Hematopoietic multipotent progenitor cell treated with erythropoietin and hydrocortisone succinate and interleukin-3 and kit ligand, for 8 days (in vitro differentiated cells): ENCODE measurements around the gene TNRC18.
"Not testable (repeated sequence)": the region's sequence is repeated elsewhere in the genome, so short reads cannot be mapped to it uniquely, and the experiment has no call there.

ENCODE experiments used
- DNase-seq: peaks from one replicate; pipeline ENCODE4 v3.0.0-alpha.2; 2015

The TNRC18 gene

DNA sequence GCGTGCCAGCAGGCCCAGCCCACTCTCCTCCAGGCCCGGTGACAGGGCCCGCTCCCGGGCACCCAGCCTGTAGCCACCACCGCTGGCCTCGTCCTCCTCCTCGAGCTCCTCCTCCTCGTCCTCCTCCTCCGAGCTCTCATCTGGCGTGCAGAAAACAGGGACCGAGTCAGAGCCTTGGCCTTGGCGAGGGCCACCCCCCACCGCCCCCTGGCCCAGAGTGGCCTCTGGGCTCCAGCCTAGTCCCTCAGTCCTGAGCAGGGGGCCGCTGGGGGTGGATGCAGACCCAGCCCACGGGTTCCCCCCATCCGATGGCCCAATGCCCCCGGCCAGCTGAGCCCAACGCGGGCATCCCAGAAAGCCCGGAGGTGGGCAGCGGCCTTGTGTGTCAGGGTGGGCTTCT, 78.0 kb downstream of the TNRC18 start:
- DNase-seq = no peak

DNA sequence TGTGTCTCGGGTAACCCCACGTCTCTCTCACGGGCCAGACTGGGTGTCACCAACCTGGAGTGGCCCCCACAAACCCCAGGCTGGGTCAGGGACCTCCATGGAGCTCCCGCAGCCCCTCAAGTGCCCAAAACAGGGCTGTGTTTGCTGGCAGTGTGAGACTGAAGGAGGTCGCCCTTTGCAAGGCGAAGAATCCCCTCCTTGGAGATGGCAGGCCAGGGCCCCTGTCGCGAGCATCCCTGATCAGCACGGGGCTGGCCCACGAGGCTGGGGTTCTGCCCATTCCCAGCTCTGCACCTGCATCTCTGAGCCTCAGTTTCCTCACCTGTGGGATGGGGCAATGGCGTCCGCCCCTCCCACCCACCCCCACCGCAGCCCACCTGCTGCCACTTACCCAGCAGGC, 78.5 kb downstream of the TNRC18 start:
- DNase-seq = no peak

DNA sequence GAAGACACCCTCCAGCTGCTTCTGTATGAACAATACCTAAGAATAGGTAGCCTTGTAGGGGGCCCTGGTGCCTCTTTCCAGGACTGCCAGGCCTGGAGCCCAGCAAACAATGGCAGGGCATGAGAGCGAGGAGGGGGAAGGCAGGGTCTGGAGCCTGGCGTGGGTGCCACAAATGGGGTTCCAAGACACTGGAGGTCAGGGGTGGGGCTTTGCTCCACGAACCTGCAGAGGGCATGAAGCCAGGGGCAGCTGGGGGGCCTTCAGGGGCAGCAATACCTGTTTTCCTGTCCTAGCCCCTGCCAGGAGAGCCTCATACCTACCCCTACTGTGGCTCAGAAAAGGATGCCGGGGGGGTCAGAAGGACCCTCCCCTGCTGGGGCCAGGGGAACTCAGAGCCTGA, 79.3 kb downstream of the TNRC18 start:
- no peak for DNase-seq

DNA sequence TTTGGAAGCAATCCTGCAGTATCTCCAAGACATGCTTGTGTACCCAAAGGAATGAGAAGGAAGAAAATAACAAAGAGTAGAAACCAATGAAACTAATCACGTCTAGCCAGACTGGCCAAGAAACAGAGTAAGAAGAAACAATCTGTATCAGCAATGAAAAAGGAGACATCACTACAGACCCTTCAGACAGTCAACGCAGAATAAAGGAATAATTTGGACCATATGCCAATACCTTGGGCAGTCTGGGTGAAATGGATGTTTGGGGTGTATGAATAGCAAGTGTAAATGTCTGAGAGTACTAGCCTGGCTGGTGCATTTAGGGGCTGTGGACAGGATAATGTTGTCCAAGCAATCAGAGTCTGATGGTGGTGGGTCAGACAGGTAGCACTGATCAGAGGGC, 79.8 kb downstream of the TNRC18 start:
- DNase-seq = no peak

DNA sequence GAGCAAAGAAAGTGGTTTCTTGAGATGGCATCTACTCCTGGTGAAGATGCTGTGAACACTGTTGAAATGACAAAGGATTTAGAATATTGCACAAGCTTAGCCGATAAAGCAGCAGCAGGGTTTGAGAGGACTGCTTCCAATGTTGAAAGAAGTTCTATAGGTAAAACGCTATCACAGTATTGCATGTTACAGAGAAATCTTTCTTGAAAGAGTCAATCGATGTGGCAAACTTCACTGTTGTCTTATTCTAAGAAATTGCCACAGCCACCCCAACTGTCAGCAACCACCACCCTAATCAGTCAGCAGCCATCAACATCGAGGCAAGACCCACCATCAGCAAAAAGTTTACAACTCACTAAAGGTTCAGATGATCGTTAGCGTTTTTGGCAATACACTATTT, 81.0 kb downstream of the TNRC18 start:
- peak; percentile 24 for DNase-seq

DNA sequence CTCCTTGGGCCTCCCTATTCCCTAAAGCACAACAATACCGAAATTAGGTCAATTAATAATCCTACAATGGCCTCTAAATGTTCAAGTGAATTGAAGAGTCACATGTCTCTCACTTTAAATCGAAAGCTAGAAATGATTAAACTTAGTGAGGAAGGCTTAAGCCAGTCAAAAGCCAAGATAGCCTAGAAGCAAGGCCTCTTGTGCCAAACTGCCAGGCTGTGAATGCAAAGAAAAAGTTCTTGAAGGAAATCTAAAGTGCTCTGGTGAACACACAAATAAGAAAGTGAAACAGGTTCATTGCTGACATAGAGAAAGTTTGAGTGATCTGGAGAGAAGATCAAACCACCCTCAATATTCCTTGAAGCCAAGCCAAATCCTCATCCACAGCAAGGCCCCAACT, 83.7 kb downstream of the TNRC18 start:
- no peak for DNase-seq

DNA sequence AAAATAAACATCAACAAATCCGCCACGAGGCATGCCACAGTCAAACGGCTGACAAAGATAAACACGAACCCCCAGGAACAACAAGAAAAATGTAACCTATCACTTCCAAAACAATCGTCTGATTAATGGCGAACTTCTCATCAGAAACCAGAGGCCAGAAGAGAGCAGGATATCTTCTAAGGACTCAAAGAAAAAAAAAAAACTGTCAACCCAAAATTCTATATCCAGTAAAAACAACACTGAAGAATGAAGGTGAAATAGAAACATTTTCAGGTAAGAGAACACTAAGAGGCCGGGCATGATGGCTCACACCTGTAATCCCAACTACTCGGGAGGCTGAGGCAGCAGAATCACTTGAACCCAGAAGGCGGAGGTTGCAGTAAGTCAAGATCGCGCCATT, 86.6 kb downstream of the TNRC18 start:
- no peak for DNase-seq

DNA sequence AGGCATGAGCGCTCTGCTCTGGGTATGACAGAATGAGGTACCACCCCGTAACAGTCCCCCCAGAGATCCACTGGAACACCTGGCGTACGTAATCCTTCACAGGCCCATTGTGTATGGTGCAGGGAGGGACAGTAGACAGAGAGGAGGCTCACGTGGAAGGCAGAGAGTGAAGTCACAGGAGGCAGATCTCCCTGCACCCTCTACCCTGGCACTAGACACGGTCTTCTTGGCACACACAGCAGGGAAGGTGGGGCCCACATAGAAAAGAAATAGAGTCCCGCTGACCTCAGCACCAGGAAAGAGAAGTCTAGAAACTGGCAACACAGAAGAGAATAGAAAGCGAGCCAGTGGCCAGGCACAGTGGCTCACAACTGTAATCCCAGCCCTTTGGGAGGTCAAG, 89.0 kb downstream of the TNRC18 start:
- DNase-seq = no peak

DNA sequence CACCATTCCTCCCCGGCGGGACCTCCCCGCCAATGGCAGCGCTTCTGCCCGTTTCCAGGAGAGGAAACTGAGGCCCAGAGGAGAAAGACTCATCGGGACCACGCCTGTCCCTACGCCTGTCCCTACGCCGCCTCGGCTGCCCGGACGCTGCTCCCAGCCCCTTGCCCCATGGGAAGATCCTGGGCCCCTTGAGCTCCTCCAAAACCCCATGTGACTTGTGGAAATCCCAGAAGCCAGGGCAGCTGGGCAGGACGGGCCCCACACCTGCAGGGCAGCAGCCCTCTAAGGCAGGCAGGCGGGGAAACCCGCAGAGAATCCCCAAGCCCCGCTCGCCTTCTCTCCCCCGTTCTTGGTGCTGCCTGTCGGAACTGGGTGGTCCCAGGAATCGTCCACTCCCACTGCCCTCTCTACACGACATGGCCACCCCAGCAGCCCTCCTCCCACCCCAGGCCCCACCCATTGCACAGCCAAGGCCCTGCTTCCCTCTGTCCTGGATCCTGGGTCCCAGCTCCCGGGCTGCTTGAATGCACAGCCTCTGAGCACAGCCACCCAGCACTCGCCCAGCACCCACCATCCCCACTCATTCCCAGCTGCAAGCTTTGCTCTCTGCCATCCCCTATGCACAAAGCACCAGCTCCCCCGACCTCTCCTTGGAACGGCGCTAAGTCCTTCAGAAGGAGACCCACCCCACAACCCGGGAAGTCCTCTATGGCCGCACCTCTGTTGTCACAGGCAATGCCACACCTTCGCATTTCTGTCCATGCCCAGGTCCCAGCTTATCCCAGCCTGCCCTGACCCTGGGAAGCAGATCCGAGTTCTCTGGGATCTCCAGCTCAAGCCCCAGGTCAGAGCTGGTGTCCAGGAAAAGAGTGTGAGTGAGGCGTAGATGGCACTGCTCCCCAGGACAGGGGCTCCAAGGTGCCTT, 90.3 kb downstream of the TNRC18 start:
- DNase-seq = no peak

DNA sequence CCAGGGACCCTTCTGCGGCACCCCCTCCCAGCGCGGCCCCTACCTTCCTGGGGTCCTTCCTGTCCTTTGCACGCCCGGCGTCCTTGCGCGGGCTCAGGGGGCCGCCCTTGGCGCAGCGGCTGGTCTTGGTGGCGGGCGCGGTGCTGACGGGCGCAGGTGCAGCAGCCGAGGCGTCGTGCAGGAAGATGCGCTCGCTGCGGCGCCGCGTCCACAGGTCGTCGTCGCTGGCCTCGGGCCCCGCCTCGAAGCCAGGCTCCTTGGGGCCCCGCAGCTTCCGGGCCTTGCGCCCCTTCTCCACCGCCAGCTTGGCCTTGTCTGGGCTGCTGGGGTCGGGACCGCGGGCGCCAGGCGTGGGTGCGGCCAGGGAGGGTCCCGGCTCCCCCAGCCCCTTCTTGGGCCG, 91.1 kb downstream of the TNRC18 start:
- no peak for DNase-seq

DNA sequence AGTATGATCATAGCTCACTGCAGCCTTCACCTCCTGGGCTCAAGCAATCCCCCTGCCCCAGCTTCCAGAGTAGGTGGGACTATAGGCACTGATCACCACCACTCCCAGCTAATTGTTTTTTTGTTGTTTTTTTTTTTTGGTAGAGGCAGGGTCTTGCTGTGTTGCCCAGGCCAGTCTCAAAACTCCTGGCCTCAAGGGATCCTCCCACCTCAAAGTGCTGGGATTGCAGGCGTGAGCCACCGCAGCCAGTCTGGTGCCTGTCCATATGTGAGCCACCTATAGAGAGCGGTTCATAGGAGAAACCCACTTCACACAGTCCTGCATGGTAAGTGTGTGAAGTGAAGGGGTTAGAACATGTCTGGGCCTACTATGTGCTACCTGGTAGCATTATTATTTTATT, 93.3 kb downstream of the TNRC18 start:
- no peak for DNase-seq

DNA sequence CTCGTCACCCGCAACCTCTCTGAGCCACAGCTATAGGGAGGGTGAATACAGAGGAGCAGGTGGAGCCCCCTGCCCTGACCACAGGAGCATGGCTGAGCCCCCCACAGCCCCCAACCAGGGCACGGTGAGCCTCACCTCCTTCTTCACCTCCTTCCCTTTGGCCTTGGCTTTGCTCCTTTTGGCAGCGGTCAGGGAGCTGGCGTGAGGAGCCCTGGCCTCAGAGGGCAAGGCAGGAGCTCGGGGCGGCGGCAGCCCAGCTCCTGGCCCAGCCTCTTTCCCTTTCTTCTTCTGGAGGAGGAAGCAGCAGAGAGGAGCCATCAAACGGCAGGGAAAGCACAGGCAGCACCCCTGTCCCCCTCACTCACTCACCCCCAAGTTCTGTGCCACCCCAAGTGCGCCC, 98.7 kb downstream of the TNRC18 start:
- no peak for DNase-seq

DNA sequence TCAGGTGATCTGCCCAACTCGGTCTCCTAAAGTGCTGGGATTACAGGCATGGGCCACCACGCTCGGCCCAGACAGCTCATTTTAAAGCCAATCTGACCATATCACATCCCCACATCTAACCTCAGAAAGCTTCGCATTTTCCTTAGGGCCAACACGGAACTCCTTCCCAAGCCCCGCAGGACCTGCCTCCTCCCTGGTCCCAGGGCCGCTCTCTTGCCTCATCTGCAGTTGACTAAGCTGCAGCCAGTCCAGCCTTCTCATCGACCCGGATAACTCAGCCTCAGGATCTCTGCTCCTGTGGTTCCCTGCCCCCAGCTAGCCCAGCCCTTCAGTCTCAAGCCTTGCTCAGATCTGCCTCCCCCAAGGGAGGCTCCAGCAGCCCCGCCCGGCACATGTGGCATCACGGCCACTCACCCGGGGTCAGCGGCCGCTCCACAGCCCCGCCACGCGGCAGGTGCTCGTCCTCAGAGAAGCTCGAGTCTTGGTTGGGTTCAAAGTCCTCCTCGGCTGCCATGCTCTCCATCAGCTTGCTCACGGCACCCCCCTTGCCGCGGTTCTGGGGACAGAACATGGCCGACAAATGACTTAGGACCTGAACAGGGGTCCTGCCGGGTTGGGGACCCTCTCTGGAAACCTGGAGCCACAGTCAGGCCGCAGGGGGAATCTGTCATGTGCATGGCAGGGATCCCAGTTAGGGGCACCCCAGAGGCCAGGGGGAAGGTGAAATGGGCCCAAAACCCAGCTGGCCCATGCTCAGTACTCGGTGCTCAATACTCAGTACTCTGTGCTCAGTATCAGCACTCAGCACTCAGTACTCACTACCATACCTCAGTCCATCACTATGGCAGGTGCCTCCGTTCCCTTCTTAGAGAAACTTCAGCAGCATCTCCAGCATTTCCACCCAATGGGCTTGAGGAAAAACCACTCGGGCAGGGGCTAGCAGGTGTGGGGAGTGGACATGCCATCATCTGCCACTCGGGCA, 99.5 kb downstream of the TNRC18 start:
- not testable (repeated sequence) for DNase-seq

DNA sequence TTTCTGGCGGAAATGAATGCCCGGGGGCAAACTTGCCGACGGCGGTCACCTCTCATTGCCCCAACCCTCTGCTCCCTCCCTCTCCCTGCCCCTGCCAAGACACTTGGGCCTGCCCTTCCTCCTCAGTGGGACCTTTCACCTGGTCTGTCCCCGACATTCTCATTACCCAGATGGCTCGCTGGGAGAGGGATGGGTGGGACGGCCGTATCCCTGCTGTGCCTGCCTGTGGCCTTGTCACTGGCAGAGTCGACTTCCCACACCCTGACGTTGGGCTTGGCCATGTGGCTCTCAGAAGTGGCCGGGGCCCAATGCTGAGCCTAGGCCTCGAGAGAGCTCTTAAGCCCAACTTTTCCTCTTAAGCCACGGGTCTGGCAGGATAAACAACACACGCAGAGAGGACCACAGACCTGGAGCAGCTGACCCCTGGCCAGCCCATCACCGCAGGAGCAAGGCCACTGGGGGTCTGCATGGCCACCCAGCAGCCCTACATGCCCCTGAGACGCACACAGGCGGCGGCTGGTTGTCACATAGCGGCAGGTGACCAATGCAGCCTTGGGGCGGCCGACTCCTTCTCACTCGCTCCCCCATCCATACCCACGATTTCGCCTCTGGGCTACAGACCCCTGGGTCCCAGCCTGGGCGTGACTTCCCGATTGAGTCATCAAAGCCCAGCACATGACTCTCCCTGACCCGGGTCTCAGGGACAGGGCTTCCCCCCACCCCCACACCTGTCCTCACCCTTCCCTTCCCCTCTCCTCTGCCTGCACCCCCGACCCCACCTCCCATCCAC, 100.8 kb downstream of the TNRC18 start:
- no peak for DNase-seq

DNA sequence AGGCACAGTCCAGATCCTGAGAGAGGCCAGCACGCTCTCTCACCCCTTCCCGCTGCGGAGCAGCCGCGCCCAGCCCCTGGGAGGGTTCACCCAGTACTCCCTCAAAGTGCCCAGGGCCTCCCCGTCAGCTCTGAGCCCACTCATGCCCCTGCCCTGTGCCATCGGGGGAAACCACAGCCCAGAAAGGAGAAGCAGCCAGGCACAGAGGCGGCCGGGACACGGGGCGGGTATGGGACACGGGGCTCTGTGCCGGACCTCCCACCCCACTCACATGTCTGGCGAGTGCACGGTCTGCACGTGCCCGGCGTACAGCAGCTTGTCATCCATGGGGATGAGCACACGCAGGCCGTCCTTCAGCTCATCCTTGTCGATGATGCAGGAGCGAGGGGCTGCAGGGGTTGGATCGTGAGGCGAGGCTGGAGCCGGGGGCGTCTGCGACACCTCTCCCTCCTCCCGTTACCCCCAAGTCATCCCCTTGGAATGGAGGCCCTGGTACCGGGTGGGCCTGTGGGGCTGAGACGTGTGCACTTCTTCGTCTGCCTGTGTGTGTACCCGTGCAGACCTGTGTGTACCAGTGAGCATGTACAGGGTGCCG, 102.7 kb downstream of the TNRC18 start:
- DNase-seq = no peak

DNA sequence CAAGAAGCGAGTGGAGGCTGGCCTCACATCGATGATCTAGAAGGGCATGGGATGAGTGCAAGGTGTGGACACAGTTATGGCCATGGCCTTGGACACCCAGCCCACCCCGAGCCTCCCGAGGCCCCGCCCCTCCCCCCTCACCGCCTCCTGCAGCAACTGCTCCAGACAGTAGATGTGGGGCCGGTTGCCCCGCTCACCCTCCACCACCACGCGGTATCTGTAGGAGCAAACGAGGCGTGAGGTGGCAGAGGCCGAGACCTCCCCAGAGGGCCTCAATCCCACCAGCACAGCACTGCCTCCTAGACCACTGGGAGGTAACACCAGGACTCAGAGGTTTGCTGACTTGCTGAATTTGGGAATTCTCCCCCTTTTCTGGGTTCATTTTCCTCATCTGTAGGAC, 103.2 kb downstream of the TNRC18 start:
- DNase-seq = no peak

DNA sequence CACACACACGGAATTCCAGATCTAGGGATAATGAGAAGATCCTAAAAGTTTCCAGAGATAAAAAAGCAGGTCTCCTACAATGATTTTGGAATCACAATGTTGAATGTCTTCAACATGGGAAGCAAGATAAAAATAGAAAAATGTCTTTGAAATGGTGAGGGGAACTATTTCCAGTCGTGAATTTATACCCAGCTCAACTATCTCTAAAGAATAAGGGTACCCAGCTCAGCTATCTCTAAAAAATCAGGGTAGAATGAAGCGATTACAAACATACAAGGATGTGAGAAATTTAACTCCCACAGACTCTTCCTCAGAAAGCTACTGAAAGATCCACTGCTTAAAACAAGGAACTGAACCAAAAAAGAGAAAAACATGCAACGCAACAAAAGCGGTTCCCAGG, 105.0 kb downstream of the TNRC18 start:
- DNase-seq = not testable (repeated sequence)

DNA sequence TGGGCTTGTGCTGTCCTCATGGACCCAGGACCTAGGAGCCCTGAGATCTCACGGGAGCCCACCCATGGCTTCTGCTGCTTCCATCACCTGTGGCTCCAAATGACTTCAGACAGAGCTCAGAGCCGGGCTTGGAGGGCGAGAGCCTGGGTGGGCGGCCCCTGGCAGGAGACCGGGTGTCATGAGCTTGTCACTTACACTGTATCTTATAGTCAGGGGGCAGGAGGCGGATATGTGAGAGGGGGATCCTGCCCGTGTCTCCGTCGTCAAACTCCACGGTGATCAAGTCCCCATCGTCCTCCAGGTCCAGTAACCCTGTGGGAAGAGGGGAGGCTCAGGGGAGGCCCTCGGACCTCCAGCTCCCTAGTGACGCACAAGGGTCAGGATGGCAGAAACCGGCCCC, 107.9 kb downstream of the TNRC18 start:
- no peak for DNase-seq

DNA sequence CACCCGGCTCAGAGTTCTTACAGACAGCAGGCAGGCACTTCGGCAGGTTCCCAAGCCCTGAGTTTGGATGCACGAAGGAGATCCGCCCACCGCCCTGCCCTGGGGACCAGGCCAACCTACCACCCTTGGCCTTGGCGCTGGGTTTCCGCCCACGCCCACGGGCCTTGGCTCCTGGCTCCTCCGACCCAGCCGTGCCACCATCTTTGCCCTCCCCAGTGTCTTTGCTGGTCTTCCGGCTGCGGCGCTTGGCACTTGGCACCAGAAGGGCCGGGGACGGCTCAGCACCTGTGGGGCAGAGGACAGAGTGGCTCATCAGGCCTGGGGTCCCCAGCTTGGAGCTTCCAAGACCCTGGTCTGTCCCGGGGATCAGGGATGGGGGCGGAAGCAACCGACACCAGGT, 108.8 kb downstream of the TNRC18 start:
- DNase-seq = no peak

DNA sequence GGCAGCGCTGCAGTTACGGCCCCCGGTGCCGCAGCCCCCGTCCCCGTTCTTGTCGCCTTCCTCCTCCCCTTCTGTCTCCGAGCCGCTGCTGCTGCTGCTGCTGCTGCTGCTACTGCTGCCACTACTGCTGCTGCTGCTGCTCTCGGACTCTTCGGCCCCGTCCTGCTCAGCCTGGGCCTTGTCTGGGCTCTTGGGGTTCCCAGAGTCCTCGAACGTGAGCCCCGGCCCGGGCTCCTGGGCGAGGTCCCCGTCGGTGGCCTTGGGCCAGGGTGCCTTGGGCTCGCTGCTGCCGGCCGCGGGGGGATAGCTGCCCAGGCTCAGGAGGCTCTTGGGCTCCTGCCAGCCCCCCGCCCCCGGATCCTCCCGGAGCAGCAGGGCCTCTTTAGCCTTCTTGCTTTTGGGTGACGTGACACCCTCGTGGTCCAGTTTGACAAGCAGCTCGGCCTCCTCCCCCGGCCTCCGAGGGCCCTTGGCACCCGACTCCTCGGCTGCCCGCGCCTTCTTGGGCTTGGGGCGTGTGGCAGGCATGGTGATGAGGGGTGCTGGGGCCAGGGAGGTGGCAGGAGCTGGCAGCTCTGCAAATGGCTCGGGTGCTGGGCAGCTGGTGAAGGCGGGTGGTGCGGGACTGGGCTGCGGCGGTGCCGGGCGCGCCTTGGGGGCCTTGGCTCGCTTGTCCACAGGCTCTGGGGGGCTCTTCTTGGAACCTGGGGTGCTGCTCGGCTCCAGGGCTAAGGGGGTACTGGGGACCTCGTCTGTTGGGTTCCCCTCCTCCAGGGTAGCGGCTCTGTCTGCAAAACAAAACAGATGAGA, 110.4 kb downstream of the TNRC18 start:
- not testable (repeated sequence) for DNase-seq

DNA sequence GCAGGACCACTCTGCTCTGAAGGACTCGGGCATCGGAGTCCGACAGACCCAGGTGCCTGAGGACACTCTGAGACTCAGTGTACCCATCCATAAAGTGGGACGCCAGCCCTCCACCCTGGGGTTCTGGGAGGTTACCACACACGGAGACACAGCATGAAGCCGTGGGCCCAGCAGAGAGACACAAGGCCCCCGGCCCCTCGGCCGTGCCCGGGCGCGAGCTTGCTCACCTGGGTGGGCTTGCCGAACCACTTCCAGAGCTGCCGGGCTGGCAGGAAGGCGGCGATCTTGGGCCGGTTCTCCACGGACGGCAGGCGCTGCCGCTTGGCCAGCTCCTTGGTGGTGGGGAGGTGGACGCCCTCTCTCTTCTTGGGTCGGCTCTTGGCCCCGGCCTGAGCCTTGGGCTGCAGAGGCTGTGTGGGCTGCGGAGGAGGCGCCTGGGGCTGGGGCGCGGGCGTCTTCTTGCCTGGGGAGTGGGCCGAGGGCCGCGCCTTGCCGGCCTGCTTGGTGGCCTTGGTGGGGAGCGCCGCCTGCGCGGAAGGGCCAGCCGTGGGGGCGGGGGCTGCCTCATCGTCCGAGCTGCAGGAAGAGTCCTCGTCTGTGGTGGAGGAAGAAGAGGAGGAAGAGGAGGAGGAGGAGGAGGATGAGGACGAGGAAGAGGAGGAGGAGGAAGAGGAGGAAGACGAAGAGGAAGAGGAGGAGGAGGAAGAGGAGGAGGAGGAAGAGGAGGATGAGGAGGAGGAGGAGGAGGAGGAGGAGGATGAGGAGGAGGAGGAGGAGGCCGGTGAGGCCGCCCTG, 111.2 kb downstream of the TNRC18 start:
- DNase-seq = not testable (repeated sequence)
